Small intestine (tissue), 7 donors: Measurements from ENCODE around the gene HDHD2. TPM values are rescaled to one million over a fixed set of nuclear protein-coding genes. Genes with fewer than 3 reads are reported as not detected.

Experiments used
- DNase-seq, 2 donors: peaks; one replicate each; pipeline versions ENCODE4 v3.0.0 to v3.0.0-alpha.2; 2013
- FAIRE-seq: peaks from 2 replicates; lab custom pipeline; 2012; peaks lifted over from hg19 to GRCh38; lab: Jason Lieb, UNC
- H3K27ac ChIP-seq, 3 donors: one replicate each; pipeline ENCODE4 v1.5.1; 2013; ENCODE audit warnings: low read length in 2 of 3, mild to moderate bottlenecking in 2 of 3, control low read depth in 1 of 3, inconsistent platforms in 1 of 3, low read depth in 1 of 3, moderate library complexity in 1 of 3
- H3K27me3 ChIP-seq, 3 donors: one replicate each; pipeline ENCODE4 v1.6.1; 2013; ENCODE audit warnings: low read length in 3 of 3, inconsistent platforms in 1 of 3; ENCODE audit not compliant: control insufficient read depth in 3 of 3, insufficient read depth in 3 of 3
- H3K36me3 ChIP-seq, 3 donors: one replicate each; pipeline ENCODE4 v1.6.1; 2013; ENCODE audit warnings: low read length in 3 of 3, inconsistent platforms in 1 of 3, low read depth in 1 of 3, mild to moderate bottlenecking in 1 of 3, moderate library complexity in 1 of 3; ENCODE audit not compliant: control insufficient read depth in 3 of 3, insufficient read depth in 2 of 3
- H3K4me1 ChIP-seq, 3 donors: one replicate each; pipeline ENCODE4 v1.6.1; 2013; ENCODE audit warnings: low read length in 2 of 3, inconsistent platforms in 1 of 3, low read depth in 1 of 3, mild to moderate bottlenecking in 1 of 3, moderate library complexity in 1 of 3; ENCODE audit not compliant: control insufficient read depth in 3 of 3, insufficient read depth in 2 of 3
- H3K4me3 ChIP-seq, 3 donors: one replicate each; pipeline ENCODE4 v1.5.1; 2013; ENCODE audit warnings: low read length in 3 of 3, control low read depth in 1 of 3, inconsistent platforms in 1 of 3, low read depth in 1 of 3, mild to moderate bottlenecking in 1 of 3, moderate library complexity in 1 of 3
- H3K9me3 ChIP-seq, 2 donors: one replicate each; pipeline ENCODE4 v1.6.1; 2013; ENCODE audit warnings: low read depth in 1 of 2, low read length in 1 of 2; ENCODE audit not compliant: control insufficient read depth in 2 of 2, insufficient read depth in 1 of 2
- WGBS, 3 donors: extraction: QIAGEN DNeasy Blood & Tissue Kit; methylation state at CpG; one replicate each; pipeline ENCODE4 v1.1.7; 2013; 5-methylcytosine and 5-hydroxymethylcytosine counted together
- polyA plus RNA-seq, 4 donors: library from polyadenylated mRNA; stranded (reverse) in 3 of 4; unstranded in 1 of 4; fragments of 200-250 nt in 3 of 4; fragments of 120-200 nt in 1 of 4; gene quantifications; one replicate each; pipeline versions ENCODE4 v1.2.1 to v1.2.3, GENCODE V29; 2013
- donor health status: healthy with polysubstance abuse.
- donor health status: control.
- donor health status: control.
- donor health status: Bipolar disorder and iron deficiency.
- donor health status: healthy.

Gene HDHD2
- polyA plus RNA-seq, 4 donors: 16.5 to 39.0 (median 24.3) TPM

DNA sequence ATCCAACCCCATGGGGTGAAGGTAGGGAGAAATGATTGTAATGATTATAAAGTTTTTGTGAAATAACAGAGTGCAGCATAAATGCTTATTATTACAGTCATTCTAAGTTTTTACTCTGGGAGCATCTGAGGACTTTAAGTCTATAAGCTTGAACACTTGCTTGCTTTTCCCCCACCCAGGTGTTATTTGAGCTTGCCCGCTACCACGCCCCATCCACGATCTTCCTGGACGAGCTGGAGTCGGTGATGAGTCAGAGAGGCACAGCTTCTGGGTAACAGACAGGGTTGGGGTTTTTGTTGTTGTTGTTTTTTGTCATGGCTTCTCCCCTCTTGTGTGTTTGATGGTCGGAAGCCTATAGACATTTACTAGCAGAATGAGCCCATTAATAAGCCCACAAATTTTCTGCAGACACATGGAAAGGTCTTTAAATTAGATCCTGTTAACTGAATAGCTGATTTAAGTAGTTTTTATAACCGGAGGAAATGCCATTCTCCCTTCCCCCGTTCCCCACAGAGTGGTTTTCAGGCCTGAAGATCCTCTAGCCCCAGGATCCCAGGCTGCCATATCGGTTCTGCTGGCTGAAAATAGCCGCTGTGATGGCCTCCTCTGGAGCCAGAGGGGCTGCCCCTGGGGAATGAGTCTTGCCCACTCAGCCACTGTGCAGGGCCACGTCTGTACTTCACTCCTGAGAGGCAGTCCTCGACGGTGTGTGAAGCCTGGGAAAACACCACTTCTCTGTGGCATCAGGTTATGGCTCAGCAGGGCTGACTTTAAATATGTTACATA is 75.0 kb downstream of the HDHD2 start:
- Histone ChIP-seq H3K36me3 (no peaks in the 10 kb centered on the region), H3K4me3 (no peak overlapping the region), H3K9me3 (no peaks in the 10 kb centered on the region), H3K27ac (no peak overlapping the region), H3K4me1 (no peaks in the 10 kb centered on the region), H3K27me3 (no peaks in the 10 kb centered on the region)
- FAIRE-seq (no peak), DNase-seq (no peak)
- WGBS, 3 donors: 50 to 67% (median 60%) methylated on average over 13 of the region's 13 CpGs

GRCh38 chr18:47067648-47068047 is 82.7 kb downstream of the HDHD2 start:
- Histone ChIP-seq H3K9me3 (no peaks in the 10 kb centered on the region), H3K27ac (no peak overlapping the region), H3K4me1 (no peaks in the 10 kb centered on the region), H3K27me3 (no peaks in the 10 kb centered on the region), H3K4me3 (no peak overlapping the region), H3K36me3 (no peaks in the 10 kb centered on the region)
- no peak for DNase-seq
- no peak for FAIRE-seq
- 57 to 70% (median 60%) methylated on average over 3 of the region's 3 CpGs for WGBS, 3 donors

GRCh38 chr18:47063096-47063495 is 87.2 kb downstream of the HDHD2 start:
- no peak overlapping the region for H3K4me3 ChIP-seq
- no peaks in the 10 kb centered on the region for H3K4me1 ChIP-seq
- WGBS, 3 donors: 90 to 93% (median 92%) methylated on average over 8 of the region's 8 CpGs
- H3K27ac ChIP-seq: no peak overlapping the region
- H3K36me3 ChIP-seq: no peaks in the 10 kb centered on the region
- DNase-seq (no peak), FAIRE-seq (no peak)
- no peaks in the 10 kb centered on the region for H3K27me3 ChIP-seq
- H3K9me3 ChIP-seq: no peaks in the 10 kb centered on the region

DNA sequence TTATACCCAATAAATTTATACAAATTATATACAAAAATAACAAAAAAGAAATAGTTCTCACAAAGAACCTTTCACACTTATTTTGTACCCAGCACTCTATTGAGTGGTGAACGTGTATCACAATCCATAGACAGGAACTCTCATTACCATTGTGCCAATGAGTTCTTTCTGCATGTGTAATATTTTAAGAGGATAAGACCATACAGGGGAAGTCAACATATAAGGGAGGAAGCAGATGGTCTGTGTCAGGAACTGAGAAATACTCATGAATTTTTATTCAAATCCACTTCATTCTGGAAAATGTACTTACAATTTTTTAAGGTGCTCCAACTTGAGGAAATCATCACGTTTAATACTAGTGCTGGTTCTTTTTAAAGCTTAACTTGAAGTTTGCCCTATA is 87.8 kb downstream of the HDHD2 start:
- H3K9me3 ChIP-seq: no peaks in the 10 kb centered on the region
- no peaks in the 10 kb centered on the region for H3K36me3 ChIP-seq
- DNase-seq (no peak), FAIRE-seq (no peak)
- H3K27ac ChIP-seq: no peak overlapping the region
- no peaks in the 10 kb centered on the region for H3K27me3 ChIP-seq
- H3K4me1 ChIP-seq: no peaks in the 10 kb centered on the region
- 47 to 49% (median 48%) methylated on average over 2 of the region's 2 CpGs for WGBS, 3 donors
- no peak overlapping the region for H3K4me3 ChIP-seq

Other genes starting within 250 kb of the HDHD2 start
- 10 to 100 TPM in 1 of 4 donors, 1 to 10 TPM in 3; 2.5 to 11.9 (median 4.4) TPM for gene PIAS2, start 233.0 kb downstream of the HDHD2 start, polyA plus RNA-seq
- 1 to 10 TPM in 3 of 4 donors, not detected in 1; 1.6 to 2.9 (median 1.9) TPM for gene KATNAL2, start 232.9 kb downstream of the HDHD2 start, polyA plus RNA-seq
- not detected for gene ELOA2, start 114.9 kb downstream of the HDHD2 start, polyA plus RNA-seq
- gene IER3IP1, start 25.9 kb upstream of the HDHD2 start, polyA plus RNA-seq: 10 to 100 TPM; 14.1 to 33.0 (median 17.8) TPM
- not detected for gene SKOR2, start 101.2 kb upstream of the HDHD2 start, polyA plus RNA-seq